ENCODE data around the gene KRTAP9-6.

DNA sequence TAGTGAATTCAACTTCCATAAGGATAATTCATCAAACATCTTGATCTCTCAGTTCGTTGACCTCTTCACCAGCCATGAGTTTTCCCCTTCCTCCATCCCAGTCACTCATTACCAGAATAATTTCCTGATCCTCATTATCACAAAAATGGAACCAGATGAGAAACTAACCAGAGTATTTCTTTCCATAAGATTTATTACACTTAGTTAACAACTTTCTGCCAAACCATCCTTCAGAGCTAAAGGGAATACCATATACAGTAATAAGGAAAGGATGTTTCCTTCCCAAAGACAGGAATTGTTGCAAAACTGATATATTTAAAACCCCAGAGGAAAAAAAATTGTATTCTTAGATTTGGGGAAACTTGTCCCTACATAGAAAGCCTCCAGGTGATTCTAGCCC lies 28.8 kb downstream of the KRTAP9-6 start:
- TF ChIP-seq, protein P1, sequence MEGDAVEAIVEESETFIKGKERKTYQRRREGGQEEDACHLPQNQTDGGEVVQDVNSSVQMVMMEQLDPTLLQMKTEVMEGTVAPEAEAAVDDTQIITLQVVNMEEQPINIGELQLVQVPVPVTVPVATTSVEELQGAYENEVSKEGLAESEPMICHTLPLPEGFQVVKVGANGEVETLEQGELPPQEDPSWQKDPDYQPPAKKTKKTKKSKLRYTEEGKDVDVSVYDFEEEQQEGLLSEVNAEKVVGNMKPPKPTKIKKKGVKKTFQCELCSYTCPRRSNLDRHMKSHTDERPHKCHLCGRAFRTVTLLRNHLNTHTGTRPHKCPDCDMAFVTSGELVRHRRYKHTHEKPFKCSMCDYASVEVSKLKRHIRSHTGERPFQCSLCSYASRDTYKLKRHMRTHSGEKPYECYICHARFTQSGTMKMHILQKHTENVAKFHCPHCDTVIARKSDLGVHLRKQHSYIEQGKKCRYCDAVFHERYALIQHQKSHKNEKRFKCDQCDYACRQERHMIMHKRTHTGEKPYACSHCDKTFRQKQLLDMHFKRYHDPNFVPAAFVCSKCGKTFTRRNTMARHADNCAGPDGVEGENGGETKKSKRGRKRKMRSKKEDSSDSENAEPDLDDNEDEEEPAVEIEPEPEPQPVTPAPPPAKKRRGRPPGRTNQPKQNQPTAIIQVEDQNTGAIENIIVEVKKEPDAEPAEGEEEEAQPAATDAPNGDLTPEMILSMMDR (IDR thresholded peaks at IDR 0.05): no peak
- TF ChIP-seq POLR2AphosphoS5 (IDR thresholded peaks at IDR 0.05) (no peak), EP300 (IDR thresholded peaks at IDR 0.05) (no peak)

Measured in suprapubic skin (tissue), 4 donors.